Cardiac muscle cell (in vitro differentiated cells and primary cell): ENCODE measurements around the gene CCDC150. TPM values are rescaled to one million over a fixed set of nuclear protein-coding genes. Genes with fewer than 3 reads are reported as not detected.
"Not testable (repeated sequence)": the region's sequence is repeated elsewhere in the genome, so short reads cannot be mapped to it uniquely, and the experiment has no call there.

Experiments used
- DNase-seq, 2 donors: peaks; one replicate each; pipeline versions ENCODE4 v3.0.0 to v3.0.0-alpha.2; 2010 to 2017; ENCODE audit warnings: low read depth in 1 of 2, low spot score in 1 of 2
- H3K27ac ChIP-seq: fragments of 200-600 bp; sonication (generic); 2 replicates; pipeline ENCODE4 v1.5.1; 2016
- H3K27me3 ChIP-seq: fragments of 200-600 bp; sonication (generic); 2 replicates; pipeline ENCODE4 v1.6.0; 2016; ENCODE audit warnings: control low read depth
- H3K36me3 ChIP-seq: fragments of 200-600 bp; sonication (generic); 2 replicates; pipeline ENCODE4 v1.5.1; 2016; ENCODE audit warnings: control low read depth
- H3K4me1 ChIP-seq: fragments of 200-600 bp; sonication (generic); 2 replicates; pipeline ENCODE4 v1.8.1; 2017; ENCODE audit warnings: low read depth, mild to moderate bottlenecking, mixed run types
- H3K4me3 ChIP-seq: fragments of 200-600 bp; sonication (generic); 2 replicates; pipeline ENCODE4 v1.5.1; 2016; ENCODE audit warnings: mild to moderate bottlenecking
- H3K9me3 ChIP-seq: fragments of 200-600 bp; sonication (generic); 2 replicates; pipeline ENCODE4 v1.5.1; 2017; ENCODE audit warnings: low read depth, mild to moderate bottlenecking, control low read depth
- polyA plus RNA-seq: library from polyadenylated mRNA; unstranded; fragments of >200 nt; fragmentation: Nextera tagmentation; extraction: Ambion mirVana; gene quantifications from 2 replicates; pipeline ENCODE4 v1.2.1, GENCODE V29; 2016
- total RNA-seq: library from RNA; depleted of rRNA; stranded (reverse); fragments of >200 nt; gene quantifications from 2 replicates; pipeline ENCODE4 v1.2.3, GENCODE V29; 2016
- TF ChIP-seq, protein P1 (sequence below): IDR thresholded peaks from 2 replicates; pipeline ENCODE4 v1.5.1; 2012; ENCODE audit warnings: low read depth, mild to moderate bottlenecking, low read length

The CCDC150 gene
- total and polyA plus RNA-seq, 2 experiments from 2014 or later: 6.1 to 8.0 TPM

DNA sequence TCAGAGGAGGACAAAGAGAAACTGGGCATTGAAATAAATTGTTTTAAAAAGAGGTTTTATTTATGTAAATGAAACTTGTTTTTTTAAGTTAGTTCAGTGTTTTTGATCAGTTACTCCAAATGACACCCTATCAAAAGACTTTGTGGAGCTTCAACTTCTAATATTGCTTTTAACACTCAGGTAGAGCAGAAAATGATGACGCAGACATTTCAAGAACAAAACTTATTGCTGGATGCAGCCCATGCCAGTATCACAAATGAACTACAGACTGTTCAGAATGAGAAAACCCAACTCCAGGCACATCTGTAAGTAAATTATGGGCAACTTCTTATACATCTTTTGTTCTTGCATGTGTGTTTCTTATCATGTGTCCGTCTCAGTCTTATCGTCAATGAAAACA is 36.4 kb downstream of the CCDC150 start:
- no peaks in the 10 kb centered on the region for H3K9me3 ChIP-seq
- H3K27ac ChIP-seq: no peak overlapping the region
- TF ChIP-seq, protein P1, sequence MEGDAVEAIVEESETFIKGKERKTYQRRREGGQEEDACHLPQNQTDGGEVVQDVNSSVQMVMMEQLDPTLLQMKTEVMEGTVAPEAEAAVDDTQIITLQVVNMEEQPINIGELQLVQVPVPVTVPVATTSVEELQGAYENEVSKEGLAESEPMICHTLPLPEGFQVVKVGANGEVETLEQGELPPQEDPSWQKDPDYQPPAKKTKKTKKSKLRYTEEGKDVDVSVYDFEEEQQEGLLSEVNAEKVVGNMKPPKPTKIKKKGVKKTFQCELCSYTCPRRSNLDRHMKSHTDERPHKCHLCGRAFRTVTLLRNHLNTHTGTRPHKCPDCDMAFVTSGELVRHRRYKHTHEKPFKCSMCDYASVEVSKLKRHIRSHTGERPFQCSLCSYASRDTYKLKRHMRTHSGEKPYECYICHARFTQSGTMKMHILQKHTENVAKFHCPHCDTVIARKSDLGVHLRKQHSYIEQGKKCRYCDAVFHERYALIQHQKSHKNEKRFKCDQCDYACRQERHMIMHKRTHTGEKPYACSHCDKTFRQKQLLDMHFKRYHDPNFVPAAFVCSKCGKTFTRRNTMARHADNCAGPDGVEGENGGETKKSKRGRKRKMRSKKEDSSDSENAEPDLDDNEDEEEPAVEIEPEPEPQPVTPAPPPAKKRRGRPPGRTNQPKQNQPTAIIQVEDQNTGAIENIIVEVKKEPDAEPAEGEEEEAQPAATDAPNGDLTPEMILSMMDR: no peak

DNA sequence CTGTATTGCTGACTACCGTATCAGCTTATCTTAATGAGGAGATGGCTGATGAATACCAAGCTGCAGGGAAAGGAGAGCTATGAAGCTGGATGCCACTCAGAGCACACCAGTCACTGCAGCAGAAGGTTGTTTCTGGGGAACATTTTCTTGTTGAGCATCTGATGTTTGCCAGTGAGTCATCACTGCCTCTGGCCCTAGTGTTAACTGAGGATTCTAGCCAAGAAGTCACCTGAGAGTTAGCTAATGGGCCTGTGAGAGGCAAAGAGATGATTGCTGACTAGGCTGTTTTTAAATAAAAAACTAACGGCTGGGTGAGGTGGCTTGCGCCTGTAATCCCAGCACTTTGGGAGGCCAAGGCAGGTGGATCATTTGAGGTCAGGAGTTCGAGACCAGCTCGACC is 37.9 kb downstream of the CCDC150 start:
- Histone ChIP-seq H3K4me1 (no peaks in the 10 kb centered on the region), H3K27ac (no peak overlapping the region), H3K27me3 (no peaks in the 10 kb centered on the region), H3K9me3 (no peaks in the 10 kb centered on the region), H3K4me3 (no peak overlapping the region), H3K36me3 (no peaks in the 10 kb centered on the region)
- peak in 1 of 2 donors; percentile 28 for DNase-seq
- TF ChIP-seq, protein P1: no peak

More for the DNA sequence above, 36.4 kb downstream of the CCDC150 start:
- H3K4me3 ChIP-seq: no peak overlapping the region
- no peak for DNase-seq
- H3K27me3 ChIP-seq: no peaks in the 10 kb centered on the region
- H3K4me1 ChIP-seq: no peaks in the 10 kb centered on the region
- no peaks in the 10 kb centered on the region for H3K36me3 ChIP-seq

DNA sequence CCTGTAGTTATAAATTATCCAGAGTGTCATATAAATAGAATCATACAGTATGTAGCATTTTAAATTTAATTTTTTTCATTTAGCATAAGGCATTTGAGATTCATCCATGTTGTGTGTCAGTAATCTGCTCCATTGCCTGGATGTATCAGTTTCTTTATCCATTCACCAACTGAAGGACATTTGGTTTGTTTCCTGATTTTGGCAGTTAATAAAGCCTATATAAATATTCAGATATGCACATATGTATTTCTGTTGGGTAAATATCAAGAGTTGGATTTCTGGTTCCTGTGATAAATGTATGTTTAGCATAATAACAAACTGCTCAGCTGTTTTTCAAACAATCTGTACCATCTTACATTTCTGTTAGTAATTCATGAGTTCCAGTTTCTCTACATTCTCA is 39.9 kb downstream of the CCDC150 start:
- H3K4me1 ChIP-seq: no peaks in the 10 kb centered on the region
- TF ChIP-seq, protein P1: no peak
- H3K4me3 ChIP-seq: no peak overlapping the region
- H3K27ac ChIP-seq: no peak overlapping the region
- no peak for DNase-seq
- H3K36me3 ChIP-seq: no peaks in the 10 kb centered on the region
- no peaks in the 10 kb centered on the region for H3K9me3 ChIP-seq
- no peaks in the 10 kb centered on the region for H3K27me3 ChIP-seq

DNA sequence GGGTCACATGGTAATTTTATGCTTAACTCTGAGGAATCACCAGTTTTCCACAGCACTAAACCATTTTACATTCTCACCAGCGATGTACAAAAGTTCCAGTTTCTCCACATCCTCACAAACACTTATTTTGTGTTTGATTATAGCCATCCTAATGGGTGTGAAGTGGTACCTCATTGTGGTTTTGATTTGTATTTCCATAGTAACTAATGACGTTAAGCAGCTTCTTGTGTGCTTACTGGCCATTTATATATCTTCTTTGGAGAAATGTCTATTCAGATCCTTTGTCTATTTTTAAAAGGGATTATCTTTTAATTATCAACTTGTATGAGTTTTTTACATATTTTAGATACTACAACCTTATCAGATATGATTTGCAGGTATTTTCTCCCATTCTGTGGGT is 42.0 kb downstream of the CCDC150 start:
- Histone ChIP-seq H3K36me3 (no peaks in the 10 kb centered on the region), H3K27me3 (no peaks in the 10 kb centered on the region), H3K4me1 (no peaks in the 10 kb centered on the region), H3K4me3 (no peak overlapping the region), H3K27ac (no peak overlapping the region), H3K9me3 (no peaks in the 10 kb centered on the region)
- no peak for DNase-seq
- TF ChIP-seq, protein P1: no peak

DNA sequence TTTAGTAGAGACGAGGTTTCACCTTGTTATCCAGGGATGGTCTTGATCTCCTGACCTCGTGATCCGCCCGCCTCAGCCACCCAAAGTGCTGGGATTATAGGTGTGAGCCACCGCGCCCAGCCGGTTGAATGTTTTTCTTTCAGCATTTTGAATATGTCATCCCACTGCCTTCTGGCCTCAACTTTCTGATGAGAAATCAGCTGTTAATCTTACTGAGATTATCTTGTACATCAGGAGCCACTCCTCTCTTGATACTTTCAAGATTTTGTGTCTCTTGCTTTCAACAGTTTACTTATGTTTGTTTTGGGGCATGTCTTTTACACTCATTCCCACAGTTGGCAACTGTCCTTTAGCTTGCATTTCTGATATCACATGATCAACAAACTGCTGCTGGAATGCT is 46.3 kb downstream of the CCDC150 start:
- no peaks in the 10 kb centered on the region for H3K9me3 ChIP-seq
- H3K4me1 ChIP-seq: no peaks in the 10 kb centered on the region
- H3K27me3 ChIP-seq: no peaks in the 10 kb centered on the region
- H3K27ac ChIP-seq: no peak overlapping the region
- H3K36me3 ChIP-seq: no peaks in the 10 kb centered on the region
- no peak overlapping the region for H3K4me3 ChIP-seq
- DNase-seq: no peak
- TF ChIP-seq, protein P1: no peak

DNA sequence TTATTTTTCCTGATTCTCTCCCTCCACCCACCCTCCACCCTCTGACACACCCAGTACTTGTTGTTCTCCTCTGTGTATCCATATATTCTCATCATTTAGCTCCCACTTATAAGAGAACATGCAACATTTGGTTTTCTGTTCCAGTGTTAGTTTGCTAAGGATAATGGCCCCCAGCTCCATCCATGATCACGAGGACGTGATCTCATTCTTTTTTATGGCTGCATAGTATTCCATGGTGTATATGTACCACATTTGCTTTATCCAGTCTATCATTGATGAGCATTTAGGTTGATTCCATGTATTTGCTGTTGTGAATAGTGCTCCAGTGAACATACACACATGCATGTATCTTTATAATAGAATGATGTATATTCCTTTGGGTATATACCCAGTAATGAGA is 47.2 kb downstream of the CCDC150 start:
- not testable (repeated sequence) for DNase-seq, H3K4me3 ChIP-seq, H3K36me3 ChIP-seq, H3K9me3 ChIP-seq, H3K4me1 ChIP-seq, H3K27me3 ChIP-seq, H3K27ac ChIP-seq
